NCI-H187 (cell line): ENCODE data around the gene HBZ.
"Not testable (repeated sequence)": the region's sequence is repeated elsewhere in the genome, so short reads cannot be mapped to it uniquely, and the experiment has no call there.

Source experiments
- DNase-seq, 2 experiments: peaks; one replicate each; lab custom pipeline; 2025; lab: John Stamatoyannopoulos, UW

The HBZ gene

DNA sequence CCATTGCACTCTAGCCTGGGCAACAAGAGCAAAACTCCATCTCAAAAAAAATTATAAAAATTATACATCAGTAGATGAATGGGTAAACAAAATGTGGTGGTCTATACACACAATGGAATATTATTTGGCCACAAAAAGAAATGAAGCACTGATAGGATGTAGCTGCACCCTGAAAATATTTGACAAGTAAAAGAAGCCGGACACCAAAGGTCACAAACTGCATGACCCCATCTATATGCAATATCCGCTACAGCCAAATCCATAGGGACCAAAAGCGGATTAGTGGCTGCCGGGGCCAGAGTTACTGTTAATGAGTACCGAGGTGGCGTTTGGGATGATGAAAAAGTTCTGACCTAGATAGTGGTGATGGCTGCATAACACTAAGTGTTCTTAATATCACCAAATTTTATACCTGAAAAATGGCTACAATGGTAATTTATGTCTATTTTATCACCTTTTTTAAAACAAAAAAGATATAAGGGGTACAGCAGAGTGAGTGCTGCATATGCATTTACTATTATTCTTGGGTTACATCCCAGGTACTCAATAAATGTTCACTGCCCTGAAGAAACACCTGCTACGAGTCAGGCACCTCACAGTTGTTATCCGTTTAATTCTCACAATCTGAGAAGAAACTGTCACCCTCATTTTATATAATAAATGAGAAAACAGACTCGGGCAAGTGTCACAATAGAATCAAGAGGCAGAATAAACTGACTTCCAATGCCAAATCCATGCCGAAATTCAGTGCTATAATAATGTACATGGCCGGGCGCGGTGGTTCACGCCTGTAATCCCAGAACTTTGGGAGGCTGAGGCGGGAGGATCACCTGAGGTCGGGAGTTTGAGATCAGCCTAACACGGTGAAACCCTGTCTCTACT is 27.0 kb downstream of the HBZ start:
- no peak for DNase-seq

DNA sequence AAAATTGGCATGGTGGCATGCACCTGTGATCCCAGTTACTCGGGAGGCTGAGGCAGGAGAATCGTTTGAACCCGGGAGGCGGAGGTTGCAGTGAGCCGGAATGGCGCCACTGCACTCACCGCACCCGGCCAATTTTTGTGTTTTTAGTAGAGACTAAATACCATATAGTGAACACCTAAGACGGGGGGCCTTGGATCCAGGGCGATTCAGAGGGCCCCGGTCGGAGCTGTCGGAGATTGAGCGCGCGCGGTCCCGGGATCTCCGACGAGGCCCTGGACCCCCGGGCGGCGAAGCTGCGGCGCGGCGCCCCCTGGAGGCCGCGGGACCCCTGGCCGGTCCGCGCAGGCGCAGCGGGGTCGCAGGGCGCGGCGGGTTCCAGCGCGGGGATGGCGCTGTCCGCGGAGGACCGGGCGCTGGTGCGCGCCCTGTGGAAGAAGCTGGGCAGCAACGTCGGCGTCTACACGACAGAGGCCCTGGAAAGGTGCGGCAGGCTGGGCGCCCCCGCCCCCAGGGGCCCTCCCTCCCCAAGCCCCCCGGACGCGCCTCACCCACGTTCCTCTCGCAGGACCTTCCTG is 27.7 kb downstream of the HBZ start, which contains the start of gene HBQ1:
Gene HBQ1 (plus strand): TSS at position 359 of the 575 bp plus-strand sequence. CDS start 28 bp downstream, at position 387.
- DNase-seq, result no peak

DNA sequence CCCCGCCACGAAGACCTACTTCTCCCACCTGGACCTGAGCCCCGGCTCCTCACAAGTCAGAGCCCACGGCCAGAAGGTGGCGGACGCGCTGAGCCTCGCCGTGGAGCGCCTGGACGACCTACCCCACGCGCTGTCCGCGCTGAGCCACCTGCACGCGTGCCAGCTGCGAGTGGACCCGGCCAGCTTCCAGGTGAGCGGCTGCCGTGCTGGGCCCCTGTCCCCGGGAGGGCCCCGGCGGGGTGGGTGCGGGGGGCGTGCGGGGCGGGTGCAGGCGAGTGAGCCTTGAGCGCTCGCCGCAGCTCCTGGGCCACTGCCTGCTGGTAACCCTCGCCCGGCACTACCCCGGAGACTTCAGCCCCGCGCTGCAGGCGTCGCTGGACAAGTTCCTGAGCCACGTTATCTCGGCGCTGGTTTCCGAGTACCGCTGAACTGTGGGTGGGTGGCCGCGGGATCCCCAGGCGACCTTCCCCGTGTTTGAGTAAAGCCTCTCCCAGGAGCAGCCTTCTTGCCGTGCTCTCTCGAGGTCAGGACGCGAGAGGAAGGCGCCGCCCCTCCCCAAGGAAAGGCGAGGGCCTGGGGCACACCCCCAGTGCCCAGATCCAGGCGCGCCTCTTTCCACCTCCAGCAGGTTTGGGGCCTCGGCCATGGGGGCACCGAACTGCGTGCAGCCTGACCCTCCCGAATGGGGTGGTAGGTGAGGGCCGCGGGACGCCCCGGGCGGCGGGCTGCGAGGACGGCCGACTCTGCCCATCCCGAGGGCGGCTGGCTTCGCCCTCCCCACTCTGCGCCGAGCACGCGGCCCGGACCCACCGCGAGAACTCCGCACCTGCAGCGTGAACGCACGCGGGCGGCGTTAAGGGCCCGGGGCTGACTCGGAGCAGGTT is 28.5 kb downstream of the HBZ start:
- peak; percentile 40 to 57 for DNase-seq

DNA sequence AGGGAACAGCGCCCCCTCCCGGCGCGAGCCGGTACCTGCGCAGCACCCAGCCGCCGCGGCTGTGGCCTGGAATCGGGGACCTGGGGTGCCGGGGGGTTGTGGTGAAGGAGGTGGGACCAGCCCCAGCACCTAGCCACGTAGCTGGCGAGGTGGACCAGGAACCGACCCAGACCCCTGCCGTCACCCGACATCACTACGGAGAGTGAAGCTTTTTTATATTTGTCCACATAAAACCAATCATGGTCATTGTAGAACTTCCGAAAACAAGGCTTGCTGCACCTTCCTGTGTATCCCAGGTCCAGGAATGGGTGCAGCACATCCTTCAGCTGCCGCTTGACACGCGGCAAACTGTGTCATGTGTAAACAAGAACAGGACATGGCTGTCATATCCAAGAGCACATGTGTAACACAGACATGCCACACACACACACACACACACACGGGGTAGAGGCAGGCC is 29.1 kb downstream of the HBZ start:
- DNase-seq, result no peak

DNA sequence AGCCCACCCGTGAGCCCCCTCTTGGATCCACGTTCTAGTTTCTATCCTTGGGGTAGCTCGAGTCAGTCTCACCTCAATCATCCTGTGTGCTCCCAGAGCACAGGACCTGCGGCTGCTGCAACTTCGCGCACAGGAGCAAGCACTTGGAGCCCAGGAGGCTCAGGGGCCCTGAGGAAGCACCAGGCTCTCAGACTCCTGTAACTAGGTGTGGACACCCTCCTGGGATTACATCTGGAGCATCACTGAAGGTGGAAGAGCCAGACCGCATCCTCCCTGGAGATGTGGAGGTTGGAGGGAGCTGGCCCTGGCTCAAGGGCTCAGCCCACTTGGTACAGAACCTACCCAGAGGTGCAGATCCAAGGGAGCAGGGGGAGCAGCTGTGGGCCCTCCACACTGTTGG is 30.6 kb downstream of the HBZ start:
- DNase-seq, result no peak

DNA sequence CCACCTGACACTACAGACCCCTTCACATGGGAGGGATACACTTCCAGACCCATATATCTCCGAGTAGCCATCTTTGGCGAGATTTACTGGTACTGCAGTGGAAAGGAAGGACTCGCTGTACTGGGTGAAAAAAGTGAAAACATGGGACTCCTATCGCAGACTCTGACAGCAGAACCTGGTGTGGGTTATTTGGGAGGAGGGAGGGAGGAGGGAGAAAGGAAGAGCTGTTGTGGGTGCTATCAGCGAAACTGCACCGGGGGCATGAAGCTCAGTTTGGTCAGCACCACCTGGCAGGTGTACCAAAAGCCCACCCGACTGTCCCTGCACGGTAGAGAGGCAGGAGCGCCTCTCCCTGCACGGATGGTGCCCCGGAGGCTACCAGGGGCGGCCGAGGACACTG is 32.8 kb downstream of the HBZ start:
- no peak for DNase-seq

DNA sequence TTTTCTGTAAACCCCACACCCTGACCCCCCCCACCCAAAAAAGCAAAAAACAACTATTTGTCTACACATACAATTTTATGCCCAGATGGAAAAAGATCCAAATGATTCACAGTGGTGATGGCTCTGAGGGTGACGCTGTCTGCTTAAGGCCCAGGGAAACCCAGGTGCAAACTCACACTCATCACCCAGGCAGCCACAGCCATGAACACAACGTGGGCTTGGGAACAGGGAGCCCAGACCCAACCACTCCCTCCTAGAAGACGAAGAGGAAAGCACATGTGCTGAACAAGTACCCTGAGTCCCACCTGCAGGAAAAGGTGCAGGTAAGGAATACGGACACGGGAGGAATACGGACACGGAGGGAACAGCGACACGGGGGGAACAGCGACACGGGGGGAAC is 33.2 kb downstream of the HBZ start:
- DNase-seq, result no peak

DNA sequence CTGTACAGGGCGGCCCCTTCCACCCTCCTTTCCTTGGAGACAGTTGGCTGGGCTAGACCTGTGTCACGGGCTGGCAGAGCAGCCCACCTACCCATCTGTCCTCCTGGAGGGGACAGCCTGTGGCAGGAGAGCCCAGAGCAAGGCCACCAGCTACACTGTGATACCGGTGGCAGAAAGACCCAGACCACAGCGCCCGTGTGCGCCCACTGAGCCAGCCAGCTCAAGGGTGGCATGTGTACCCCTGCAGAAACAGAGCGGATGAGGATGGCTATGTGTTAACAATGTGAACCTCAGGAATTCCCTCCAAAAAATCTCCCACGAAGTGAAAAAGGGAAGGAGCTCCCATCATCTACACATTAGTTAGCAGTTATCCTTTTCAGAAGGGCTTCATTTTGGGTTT is 34.9 kb downstream of the HBZ start:
- no peak for DNase-seq

DNA sequence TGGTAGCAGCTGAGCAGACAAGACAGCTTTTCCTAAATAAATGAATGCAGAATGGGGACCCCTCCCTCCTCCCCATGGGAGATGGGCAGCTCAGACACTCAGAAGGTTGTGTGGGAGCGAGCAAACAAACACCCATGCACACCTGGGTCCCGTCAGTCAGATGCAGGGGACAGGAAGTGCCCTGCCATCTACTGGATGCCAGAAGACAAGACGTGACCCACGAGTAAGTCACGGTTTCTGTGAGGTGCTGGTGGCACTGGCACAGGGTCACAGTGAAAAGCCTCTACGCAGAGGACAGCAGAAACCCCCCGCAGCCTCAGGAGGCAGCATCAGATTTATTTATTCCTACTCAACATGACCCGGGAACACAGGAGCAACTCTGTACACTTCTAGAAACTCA is 36.2 kb downstream of the HBZ start:
- no peak for DNase-seq

DNA sequence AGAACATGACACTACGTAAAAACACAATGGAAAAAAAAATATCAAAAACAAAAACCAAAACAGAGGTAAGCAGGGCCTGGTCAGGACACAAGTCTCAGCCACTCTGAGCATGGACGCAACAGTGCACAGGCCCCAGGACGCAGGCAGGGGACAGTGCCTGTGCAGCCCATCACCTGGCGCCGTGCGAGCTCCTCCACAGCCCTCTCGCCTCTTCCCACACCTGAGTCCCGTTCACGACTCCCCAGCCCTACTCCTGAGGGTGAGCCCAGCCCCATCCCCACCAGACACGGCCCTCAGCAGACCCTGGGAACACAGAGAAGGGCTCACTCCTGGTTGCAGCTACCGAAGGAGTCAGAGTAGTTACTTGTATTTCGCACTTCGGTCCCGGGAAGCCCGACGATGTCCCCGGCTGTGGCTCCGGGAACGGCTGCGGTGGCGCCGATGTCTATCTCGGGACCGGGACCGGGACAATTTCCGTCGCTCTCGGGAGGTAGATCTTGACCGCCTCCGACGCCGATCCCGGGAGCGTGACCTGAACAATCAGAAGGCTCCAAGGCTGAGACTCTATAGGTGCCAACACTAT is 37.3 kb downstream of the HBZ start:
- no peak for DNase-seq

DNA sequence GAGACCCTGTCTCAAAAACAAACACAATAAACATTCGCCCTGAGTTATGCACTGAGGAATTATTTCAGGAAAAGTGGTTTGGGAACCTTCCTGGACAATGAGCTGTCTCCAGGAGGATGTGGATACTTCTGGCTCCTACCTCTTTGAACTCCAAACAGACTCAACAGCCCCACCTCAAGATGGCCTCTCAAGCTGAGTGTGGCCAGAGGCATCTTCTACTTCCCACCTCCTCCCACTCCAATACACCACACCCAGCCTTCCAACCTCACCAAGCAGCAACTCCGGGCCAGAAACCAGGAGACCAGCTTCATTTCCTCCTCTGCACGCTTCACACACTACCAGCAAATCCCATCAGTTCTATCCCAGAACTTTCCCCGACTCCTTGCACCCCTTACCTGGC is 39.4 kb downstream of the HBZ start:
- no peak for DNase-seq

DNA sequence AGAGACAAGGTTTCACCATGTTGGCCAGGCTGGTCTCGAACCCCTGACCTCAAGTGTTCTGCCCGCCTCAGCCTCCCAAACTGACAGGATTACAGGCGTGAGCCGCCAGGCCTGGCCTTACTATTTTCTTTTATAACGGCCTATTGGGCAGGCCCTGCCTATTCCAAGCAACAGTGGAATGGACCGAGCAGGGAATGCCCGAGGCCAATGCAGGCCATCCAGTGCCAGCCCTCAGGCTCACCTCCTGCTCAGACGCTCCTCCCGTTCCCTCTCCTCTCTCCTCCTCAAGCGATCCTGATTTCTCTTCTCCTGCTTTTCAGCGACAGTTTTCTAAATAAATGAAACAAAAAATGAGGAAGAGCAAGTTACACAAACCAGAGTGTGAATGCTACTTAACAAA is 40.2 kb downstream of the HBZ start:
- no peak for DNase-seq

DNA sequence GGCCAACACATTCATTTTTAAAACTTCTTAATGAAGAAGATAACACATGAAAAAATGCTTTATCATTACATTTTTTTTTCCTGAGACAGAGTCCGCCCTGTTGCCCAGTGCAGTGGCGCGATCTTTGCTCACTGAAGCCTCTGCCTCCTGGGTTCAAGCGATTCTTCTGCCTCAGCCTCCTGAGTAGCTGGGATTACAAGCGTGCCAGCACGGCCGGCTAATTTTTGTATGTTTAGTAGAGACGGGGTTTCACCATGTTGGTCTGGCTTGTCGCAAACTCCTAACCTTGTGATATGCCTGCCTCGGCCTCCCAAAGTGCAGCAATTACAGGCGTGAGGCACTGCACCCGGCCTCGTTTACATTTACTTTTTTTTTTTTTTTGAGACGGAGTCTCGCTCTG is 41.0 kb downstream of the HBZ start:
- no peak for DNase-seq

DNA sequence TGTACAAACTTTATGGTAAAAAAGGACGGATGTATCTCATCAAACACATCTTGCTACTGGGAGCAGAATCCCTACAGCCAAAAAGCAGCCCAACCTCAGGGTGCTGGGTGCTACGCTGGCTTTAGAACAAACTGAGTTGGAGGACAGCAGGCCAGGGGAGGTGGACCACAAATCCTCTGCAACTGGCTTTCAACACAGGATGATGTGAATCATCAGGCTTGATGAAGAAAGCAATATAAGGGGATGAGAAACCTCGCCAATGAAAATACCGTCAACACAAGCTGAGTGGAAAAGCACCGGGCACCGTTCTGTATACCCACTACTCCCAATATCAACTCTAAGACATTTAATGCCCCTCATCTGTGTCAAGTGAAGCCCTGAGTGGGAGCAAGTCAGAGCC is 42.1 kb downstream of the HBZ start:
- DNase-seq, result no peak

DNA sequence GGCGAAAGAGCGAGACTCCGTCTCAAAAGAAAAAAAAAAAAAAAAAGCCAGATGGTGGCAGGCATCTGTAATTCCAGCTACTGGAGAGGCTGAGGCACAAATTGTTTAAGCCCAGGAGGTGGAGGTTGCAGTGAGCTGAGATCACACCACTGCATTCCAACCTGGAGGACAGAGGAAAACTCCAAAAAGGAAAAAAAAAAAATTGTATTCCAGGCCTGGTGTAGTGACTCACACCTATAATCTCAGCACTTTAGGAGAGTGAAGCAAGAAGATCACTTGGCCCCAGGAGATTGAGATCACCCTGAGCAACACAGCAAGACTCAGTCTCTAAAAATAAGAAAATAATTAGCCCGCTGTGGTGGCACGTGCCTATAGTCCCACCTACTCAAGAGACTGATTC is 47.9 kb downstream of the HBZ start:
- DNase-seq, result no peak

DNA sequence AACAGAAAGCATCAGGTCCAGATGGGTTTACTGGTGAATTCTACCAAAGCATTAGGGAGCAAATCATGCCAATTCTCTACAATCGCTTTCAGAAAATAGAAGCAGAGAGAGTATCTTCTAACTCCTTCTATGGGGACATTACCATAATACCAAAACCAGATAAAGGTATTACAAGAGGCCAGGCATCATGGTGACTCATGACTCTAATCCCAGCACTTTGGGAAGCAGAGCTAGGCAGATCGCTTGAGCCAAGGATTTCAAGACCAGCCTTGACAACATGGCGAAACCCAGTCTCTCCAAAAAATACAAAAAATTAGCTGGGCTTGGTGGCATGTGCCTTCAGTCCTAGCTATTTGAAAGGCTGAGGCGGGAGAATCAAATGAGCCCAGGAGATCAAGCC is 50.8 kb downstream of the HBZ start:
- no peak for DNase-seq

DNA sequence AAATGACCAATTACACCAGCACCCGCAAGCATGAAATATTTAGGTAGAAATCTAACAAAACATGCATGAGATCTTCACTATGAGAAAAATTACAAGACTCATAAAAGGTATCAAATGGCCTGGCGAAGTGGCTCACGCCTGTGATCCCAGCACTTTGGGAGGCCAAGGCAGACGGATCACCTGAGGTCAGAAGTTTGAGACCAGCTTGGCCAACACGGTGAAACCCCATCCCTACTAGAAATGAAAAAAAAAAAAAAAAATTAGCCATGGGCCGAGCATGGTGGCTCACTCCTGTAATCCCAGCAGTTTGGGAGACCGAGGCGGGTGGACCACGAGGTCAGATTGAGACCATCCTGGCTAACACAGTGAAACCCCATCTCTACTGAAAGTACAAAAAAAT is 51.6 kb downstream of the HBZ start:
- DNase-seq, result not testable (repeated sequence)
